MCF 10A (cell line): Measurements from ENCODE around the gene TRIM41. TPM values are rescaled to one million over a fixed set of nuclear protein-coding genes. Genes with fewer than 3 reads are reported as not detected.

Experiments used
- BruUV-seq: library from RNA; stranded (reverse); fragments of 400-500 nt; replicated peaks from 2 replicates; lab custom pipeline; 2021; lab: Mats Ljungman, UMichigan
- CTCF ChIA-PET: fragments of 300-600 bp; sonication (Branson Sonifier 250); formaldehyde crosslinking; extraction: SDS; loops from one replicate; lab custom pipeline; 2021; ENCODE audit warnings: antibody characterized with exemption, inconsistent platforms; lab: Yijun Ruan, JAX
- POLR2A ChIA-PET: fragments of 300-600, 350-650 bp; sonication (Branson Sonifier 250); formaldehyde crosslinking; extraction: SDS; loops from one replicate; lab custom pipeline; 2020; ENCODE audit warnings: antibody characterized with exemption, inconsistent platforms; lab: Yijun Ruan, JAX
- DNase-seq: peaks from one replicate; pipeline ENCODE4 v3.0.0-alpha.2; 2018; ENCODE audit not compliant: unreplicated experiment
- H3K27ac Mint-ChIP-seq: one replicate; pipeline ENCODE4 v1.8.0; 2022; ENCODE audit warnings: mild to moderate bottlenecking, low read depth, mixed read lengths; ENCODE audit not compliant: unreplicated experiment
- H3K27me3 Mint-ChIP-seq: one replicate; pipeline ENCODE4 v1.8.0; 2022; ENCODE audit warnings: mixed read lengths; ENCODE audit not compliant: insufficient read depth, unreplicated experiment
- H3K36me3 Mint-ChIP-seq: one replicate; pipeline ENCODE4 v1.8.0; 2022; ENCODE audit warnings: mild to moderate bottlenecking, moderate library complexity, mixed read lengths; ENCODE audit not compliant: insufficient read depth, unreplicated experiment
- H3K4me1 Mint-ChIP-seq: one replicate; pipeline ENCODE4 v1.8.0; 2022; ENCODE audit warnings: mixed read lengths; ENCODE audit not compliant: insufficient read depth, unreplicated experiment
- H3K4me3 Mint-ChIP-seq: one replicate; pipeline ENCODE4 v1.8.0; 2022; ENCODE audit warnings: mild to moderate bottlenecking, moderate library complexity, mixed read lengths; ENCODE audit not compliant: unreplicated experiment
- H3K9me3 Mint-ChIP-seq: one replicate; pipeline ENCODE4 v1.8.0; 2022; ENCODE audit warnings: mixed read lengths; ENCODE audit not compliant: unreplicated experiment
- CTCF ChIP-seq: fragments of 200-600 bp; IDR thresholded peaks from one replicate; pipeline ENCODE4 v1.8.0; 2022; ENCODE audit warnings: antibody characterized with exemption, mild to moderate bottlenecking; ENCODE audit not compliant: unreplicated experiment
- intact Hi-C: fragments of 100-400 bp; cut with micrococcal nuclease; formaldehyde crosslinking; loops from 2 replicates; pipeline ENCODE4 v1.14.1; 2022
- total RNA-seq: library from RNA; stranded (reverse); gene quantifications from 2 replicates; pipeline ENCODE4 v1.2.3, GENCODE V29; 2022

TRIM41 gene
- total RNA-seq, 1 experiment from 2014 or later: 49.4 TPM

- no peak for DNase-seq
- Mint-ChIP-seq H3K36me3 (peaks cover 13% of the 10 kb centered on the region), H3K4me1 (peaks cover 25% of the 10 kb centered on the region), H3K4me3 (no peak overlapping the region), H3K27me3 (no peaks in the 10 kb centered on the region), H3K27ac (no peak overlapping the region), H3K9me3 (no peaks in the 10 kb centered on the region)
- BruUV-seq: no TSS peak
- ChIA-PET POLR2A (interaction anchor here (1.4 to 12.4 kb wide), 2 partner anchors 10 to 14 kb away, joined by 4 to 432 read pairs; no protein-coding TSS in a partner anchor), CTCF (interaction anchor here (6.7 kb wide), 1 partner anchor 10 kb away, joined by 67 read pairs; no protein-coding TSS in a partner anchor)
- intact Hi-C loops: no loop called here
- TF ChIP-seq CTCF: no peak
These were observed 22.3 kb upstream of the TRIM41 start for GRCh38 chr5:181200816-181201215.

- H3K4me1 Mint-ChIP-seq: peaks cover 38% of the 10 kb centered on the region
- ChIA-PET CTCF (interaction anchor here (0.6 to 6.7 kb wide), 6 partner anchors 12 to 369 kb away, joined by 3 to 67 read pairs (median 5); partner anchors contain the start of gene TRIM41), POLR2A (interaction anchor here (0.7 to 12.4 kb wide), 14 partner anchors 13 to 1795 kb away, joined by 3 to 432 read pairs (median 6); partner anchors contain the start of genes RACK1, TRIM41 and TRIM52)
- H3K36me3 Mint-ChIP-seq: peaks cover 32% of the 10 kb centered on the region
- TF ChIP-seq CTCF: no peak
- BruUV-seq: TSS peak; percentile 48
- peak overlapping the region; percentile 84 for H3K4me3 Mint-ChIP-seq
- no peaks in the 10 kb centered on the region for H3K27me3 Mint-ChIP-seq
- intact Hi-C loops: no loop called here
- peak; percentile 77 for DNase-seq
- H3K27ac Mint-ChIP-seq: no peak overlapping the region
- no peaks in the 10 kb centered on the region for H3K9me3 Mint-ChIP-seq
These were observed 19.9 kb upstream of the TRIM41 start for GRCh38 chr5:181203093-181203711.

GRCh38 chr5:181203777-181204112, 19.3 kb upstream of the TRIM41 start:
- peaks cover 34% of the 10 kb centered on the region for H3K36me3 Mint-ChIP-seq
- intact Hi-C loops: no loop called here
- ChIA-PET POLR2A (interaction anchor here (0.7 to 12.4 kb wide), 14 partner anchors 13 to 1796 kb away, joined by 3 to 432 read pairs (median 8); partner anchors contain the start of genes RACK1, TRIM41 and TRIM52), CTCF (interaction anchor here (0.7 to 6.7 kb wide), 5 partner anchors 13 to 369 kb away, joined by 3 to 67 read pairs (median 5); partner anchors contain the start of gene TRIM41)
- BruUV-seq: no TSS peak
- DNase-seq: peak; percentile 52
- peak overlapping the region; percentile 84 for H3K27ac Mint-ChIP-seq
- no peaks in the 10 kb centered on the region for H3K27me3 Mint-ChIP-seq
- no peak for TF ChIP-seq CTCF
- H3K9me3 Mint-ChIP-seq: no peaks in the 10 kb centered on the region
- H3K4me1 Mint-ChIP-seq: peaks cover 35% of the 10 kb centered on the region
- H3K4me3 Mint-ChIP-seq: peak overlapping the region; percentile 84

- no peaks in the 10 kb centered on the region for H3K27me3 Mint-ChIP-seq
- intact Hi-C loops: no loop called here
These were observed 18.8 kb upstream of the TRIM41 start for GRCh38 chr5:181204113-181204825.

More at GRCh38 chr5:181204113-181204825, 18.8 kb upstream of the TRIM41 start:
- no TSS peak for BruUV-seq
- peak; percentile 68 for DNase-seq
- no peak for TF ChIP-seq CTCF
- H3K27ac Mint-ChIP-seq: peak overlapping the region; percentile 84
- ChIA-PET CTCF (interaction anchor here (1.1 to 6.7 kb wide), 3 partner anchors 13 to 29 kb away, joined by 3 to 67 read pairs (median 6); no protein-coding TSS in a partner anchor), POLR2A (interaction anchor here (0.7 to 12.4 kb wide), 24 partner anchors 10 to 1796 kb away, joined by 3 to 432 read pairs (median 5); partner anchors contain the start of genes RACK1, TRIM41 and TRIM52)
- H3K36me3 Mint-ChIP-seq: peaks cover 34% of the 10 kb centered on the region
- H3K4me3 Mint-ChIP-seq: peak overlapping the region; percentile 84
- H3K4me1 Mint-ChIP-seq: peaks cover 32% of the 10 kb centered on the region
- no peaks in the 10 kb centered on the region for H3K9me3 Mint-ChIP-seq
